IMR-90 (cell line): ENCODE measurements around the gene TMED8. TPM values are rescaled to one million over a fixed set of nuclear protein-coding genes. Genes with fewer than 3 reads are reported as not detected.

Experiments used
- ATAC-seq: fragments of 200-7000 bp; cut with Tn5 transposase; 2 replicates; pipeline ENCODE4 v1.9.1; 2020; ENCODE audit warnings: low read depth, mild to moderate bottlenecking, moderate library complexity
- BruUV-seq: library from RNA; stranded (reverse); fragments of 400-500 nt; replicated peaks from 2 replicates; lab custom pipeline; 2021; lab: Mats Ljungman, UMichigan
- CTCF ChIA-PET: fragments of 300-600 bp; formaldehyde crosslinking; extraction: SDS; loops from one replicate; lab custom pipeline; 2021; ENCODE audit warnings: antibody characterized with exemption; lab: Yijun Ruan, JAX
- POLR2A ChIA-PET: fragments of 300-600 bp; sonication (Branson Sonifier 250); formaldehyde crosslinking; loops from one replicate; lab custom pipeline; 2022; ENCODE audit warnings: antibody characterized with exemption; ENCODE audit not compliant: unreplicated experiment; lab: Charles Lee
- DNase-seq: peaks from one replicate; pipeline ENCODE4 v3.0.0; 2013
- H2AFZ ChIP-seq: replicated peaks from 2 replicates; pipeline ENCODE3; 2013; ENCODE audit warnings: low read length, mild to moderate bottlenecking; ENCODE audit not compliant: poor library complexity
- H2AK5ac ChIP-seq: 2 replicates; pipeline ENCODE4 v1.6.1; 2013; ENCODE audit warnings: low read depth, low read length, inconsistent platforms
- H2AK9ac ChIP-seq: replicated peaks from 2 replicates; pipeline ENCODE3; 2013; ENCODE audit warnings: mild to moderate bottlenecking, low read depth, low read length, moderate library complexity; ENCODE audit not compliant: poor library complexity
- H2BK120ac ChIP-seq: 2 replicates; pipeline ENCODE4 v1.6.1; 2013; ENCODE audit warnings: low read depth, low read length, inconsistent platforms
- H2BK15ac ChIP-seq: 3 replicates; pipeline ENCODE4 v1.6.1; 2013; ENCODE audit warnings: low read depth, low read length, inconsistent platforms
- H2BK20ac ChIP-seq: 2 replicates; pipeline ENCODE4 v1.6.1; 2013; ENCODE audit warnings: low read depth, mild to moderate bottlenecking, inconsistent platforms, low read length, moderate library complexity
- H2BK5ac ChIP-seq: 2 replicates; pipeline ENCODE4 v1.6.1; 2013; ENCODE audit warnings: mild to moderate bottlenecking, low read depth, low read length, inconsistent platforms; ENCODE audit not compliant: poor library complexity, severe bottlenecking
- H3K14ac ChIP-seq: replicated peaks from 2 replicates; pipeline ENCODE4 v1.6.1; 2013; ENCODE audit warnings: low read depth, low read length, inconsistent platforms
- H3K18ac ChIP-seq: 2 replicates; pipeline ENCODE4 v1.6.1; 2013; ENCODE audit warnings: low read depth, low read length, control low read depth
- H3K23ac ChIP-seq: 2 replicates; pipeline ENCODE4 v1.6.1; 2013; ENCODE audit warnings: low read depth, low read length, inconsistent platforms
- H3K27ac ChIP-seq: 2 replicates; pipeline ENCODE4 v1.5.1; 2013; ENCODE audit warnings: mild to moderate bottlenecking, control low read depth, low read length; ENCODE audit not compliant: insufficient read depth
- H3K27me3 ChIP-seq: 2 replicates; pipeline ENCODE4 v1.6.1; 2013; ENCODE audit warnings: low read length; ENCODE audit not compliant: control insufficient read depth, insufficient read depth
- H3K36me3 ChIP-seq: 2 replicates; pipeline ENCODE4 v1.6.1; 2013; ENCODE audit warnings: low read length, mixed read lengths; ENCODE audit not compliant: control insufficient read depth, insufficient read depth
- H3K4ac ChIP-seq: 2 replicates; pipeline ENCODE4 v1.6.1; 2013; ENCODE audit warnings: low read depth, low read length, inconsistent platforms
- H3K4me1 ChIP-seq: 2 replicates; pipeline ENCODE4 v1.6.1; 2013; ENCODE audit warnings: low read length, mixed read lengths; ENCODE audit not compliant: control insufficient read depth, insufficient read depth
- H3K4me2 ChIP-seq: 2 replicates; pipeline ENCODE4 v1.6.1; 2013; ENCODE audit warnings: low read depth, mild to moderate bottlenecking, control low read depth, low read length, moderate library complexity
- H3K4me3 ChIP-seq: 2 replicates; pipeline ENCODE4 v1.5.1; 2013; ENCODE audit warnings: low read depth, mild to moderate bottlenecking, control low read depth, low read length, moderate library complexity; ENCODE audit not compliant: insufficient read depth
- H3K56ac ChIP-seq: 2 replicates; pipeline ENCODE4 v1.6.1; 2013; ENCODE audit warnings: low read length, inconsistent platforms; ENCODE audit not compliant: insufficient read depth; ENCODE audit errors: extremely low read depth
- H3K79me1 ChIP-seq, 2 experiments: 2 replicates each; pipeline ENCODE4 v1.6.1; 2013; ENCODE audit warnings: low read length in 2 of 2, inconsistent platforms in 1 of 2, low read depth in 1 of 2
- H3K9ac ChIP-seq: 2 replicates; pipeline ENCODE4 v1.6.1; 2013; ENCODE audit warnings: low read depth, low read length, control low read depth
- H3K9me1 ChIP-seq: 2 replicates; pipeline ENCODE4 v1.6.1; 2013; ENCODE audit warnings: low read length, inconsistent platforms; ENCODE audit not compliant: insufficient read depth
- H3K9me3 ChIP-seq: 2 replicates; pipeline ENCODE4 v1.6.1; 2013; ENCODE audit warnings: low read length; ENCODE audit not compliant: control insufficient read depth, insufficient read depth
- H4K20me1 ChIP-seq: 2 replicates; pipeline ENCODE4 v1.6.1; 2013; ENCODE audit warnings: low read length, inconsistent platforms; ENCODE audit not compliant: insufficient read depth
- H4K5ac ChIP-seq: 2 replicates; pipeline ENCODE4 v1.6.1; 2013; ENCODE audit warnings: mild to moderate bottlenecking, low read depth, low read length, control low read depth
- H4K8ac ChIP-seq, 2 experiments: 2 replicates each; pipeline ENCODE4 v1.6.1; 2013; ENCODE audit warnings: low read depth in 2 of 2, low read length in 2 of 2, control low read depth in 1 of 2, inconsistent platforms in 1 of 2
- H4K91ac ChIP-seq: 2 replicates; pipeline ENCODE4 v1.6.1; 2013; ENCODE audit warnings: low read depth, low read length, inconsistent platforms; ENCODE audit not compliant: insufficient read depth
- BHLHE40 ChIP-seq: fragments of 150-350 bp; IDR thresholded peaks from 2 replicates; pipeline ENCODE4 v1.6.1; 2016; ENCODE audit warnings: mild to moderate bottlenecking, low read depth, low read length
- CEBPB ChIP-seq: IDR thresholded peaks from 2 replicates; pipeline ENCODE4 v1.6.1; 2012; ENCODE audit warnings: low read depth, low read length, improper control_type of control experiment
- CHD1 ChIP-seq: IDR thresholded peaks from 2 replicates; pipeline ENCODE4 v1.6.1; 2012; ENCODE audit warnings: low read depth, low read length, improper control_type of control experiment
- FOS ChIP-seq: fragments of 150-350 bp; IDR thresholded peaks from 2 replicates; pipeline ENCODE4 v1.6.1; 2016; ENCODE audit warnings: low read depth, low read length
- MAFK ChIP-seq: IDR thresholded peaks from 2 replicates; pipeline ENCODE4 v1.6.1; 2012; ENCODE audit warnings: low read depth, low read length, improper control_type of control experiment
- MAZ ChIP-seq: IDR thresholded peaks from 2 replicates; pipeline ENCODE4 v1.6.1; 2012; ENCODE audit warnings: low read depth, mild to moderate bottlenecking, low read length, improper control_type of control experiment, moderate library complexity, borderline replicate concordance
- MXI1 ChIP-seq: IDR thresholded peaks from 2 replicates; pipeline ENCODE4 v1.6.1; 2012; ENCODE audit warnings: low read depth, mild to moderate bottlenecking, low read length, moderate library complexity, borderline replicate concordance
- NFE2L2 ChIP-seq: fragments of 150-350 bp; IDR thresholded peaks from 2 replicates; pipeline ENCODE4 v1.6.1; 2016; ENCODE audit warnings: low read depth, mild to moderate bottlenecking, low read length
- POLR2A ChIP-seq: IDR thresholded peaks from 2 replicates; pipeline ENCODE4 v1.6.1; 2012; ENCODE audit warnings: mild to moderate bottlenecking, low read depth, low read length
- RAD21 ChIP-seq: IDR thresholded peaks from 2 replicates; pipeline ENCODE4 v1.6.1; 2012; ENCODE audit warnings: low read length, improper control_type of control experiment
- RCOR1 ChIP-seq: IDR thresholded peaks from 2 replicates; pipeline ENCODE4 v1.6.1; 2012; ENCODE audit warnings: mild to moderate bottlenecking, low read length, improper control_type of control experiment; ENCODE audit not compliant: insufficient replicate concordance
- RFX5 ChIP-seq: IDR thresholded peaks from 2 replicates; pipeline ENCODE4 v1.8.0; 2012; ENCODE audit warnings: low read depth, mild to moderate bottlenecking, low read length, moderate library complexity
- SMC3 ChIP-seq: fragments of 150-350 bp; IDR thresholded peaks from 2 replicates; pipeline ENCODE4 v1.6.1; 2016; ENCODE audit warnings: low read depth, mild to moderate bottlenecking, antibody characterized with exemption, low read length, moderate library complexity
- WGBS, 2 experiments: methylation state at CpG; one replicate each; pipeline versions ENCODE4 v1.1.5 to v1.1.7; 2013; ENCODE audit warnings: missing lambda C conversion rate in 2 of 2; ENCODE audit not compliant: insufficient read length in 1 of 2; ENCODE audit errors: extremely low coverage in 2 of 2; 5-methylcytosine and 5-hydroxymethylcytosine counted together
- dilution Hi-C: fragments of 300-500 bp; cut with HindIII; formaldehyde crosslinking; loops from one replicate; pipeline ENCODE4 v1.14.3; 2018; ENCODE audit warnings: low sequenced_read_pairs; ENCODE audit not compliant: unreplicated experiment
- in situ Hi-C: fragments of 300-500 bp; cut with MboI; formaldehyde crosslinking; loops from 3 replicates; pipeline ENCODE4 v1.14.3; 2019; ENCODE audit warnings: low sequenced_read_pairs, inconsistent platforms, mixed read lengths
- intact Hi-C: fragments of 100-400 bp; cut with micrococcal nuclease; formaldehyde crosslinking; loops from 2 replicates; pipeline ENCODE4 v1.10.0; 2022
- polyA plus RNA-seq, 3 experiments: library from polyadenylated mRNA; depleted of rRNA; stranded (reverse); fragments of >200 nt; gene quantifications; 2 replicates each; pipeline ENCODE4 v1.2.3, GENCODE V29; 2012; ENCODE audit warnings: low replicate concordance in 1 of 3
- total RNA-seq: library from RNA; depleted of rRNA; stranded (reverse); fragments of >200 nt; gene quantifications from 2 replicates; pipeline ENCODE4 v1.2.3, GENCODE V29; 2012
- TF ChIP-seq, protein P1 (sequence below): fragments of 150-350 bp; IDR thresholded peaks from 2 replicates; pipeline ENCODE4 v1.6.1; 2016; ENCODE audit warnings: low read depth, mild to moderate bottlenecking, low read length, moderate library complexity, borderline replicate concordance
- TF ChIP-seq, protein P2 (sequence below): fragments of 150-350 bp; IDR thresholded peaks from 2 replicates; pipeline ENCODE4 v1.6.1; 2017; ENCODE audit warnings: mild to moderate bottlenecking, antibody characterized with exemption, low read length, low read depth
- TF ChIP-seq, protein P3 (sequence below): conservative IDR thresholded peaks from 2 replicates; pipeline ENCODE4 v1.5.1; 2012; ENCODE audit warnings: mild to moderate bottlenecking, low read depth, low read length, improper control_type of control experiment

Gene TMED8
- total and polyA plus RNA-seq, 2 of the 4 experiments (the other 2 are of a cell fraction) = 2.2 to 5.0 TPM

DNA sequence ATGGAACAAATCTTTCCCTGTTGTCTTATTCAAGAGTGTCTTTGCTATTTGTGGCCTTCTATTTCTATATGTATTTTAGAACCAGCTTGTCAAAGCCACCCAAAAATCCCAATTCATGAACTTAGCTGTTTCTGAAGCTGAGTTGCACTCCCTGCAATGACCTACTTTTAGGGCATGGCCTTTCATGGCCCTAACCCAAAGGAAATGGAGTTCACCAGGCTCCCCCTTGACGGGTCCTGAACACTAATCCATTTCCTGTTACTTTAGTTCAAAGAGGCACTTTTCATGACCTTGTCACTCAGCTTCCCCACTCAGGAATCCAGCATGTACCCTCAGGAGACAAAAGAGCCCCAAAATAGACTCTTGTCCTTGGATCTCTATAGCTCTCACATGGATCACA is 7.6 kb downstream of the TMED8 start:
- no peak overlapping the region for H2BK20ac ChIP-seq
- BruUV-seq = no TSS peak
- no peak overlapping the region for H2AFZ ChIP-seq
- no peak for TF ChIP-seq RAD21
- TF ChIP-seq CHD1 = no peak
- TF ChIP-seq POLR2A = no peak
- TF ChIP-seq CEBPB = no peak
- TF ChIP-seq NFE2L2 = no peak
- TF ChIP-seq, protein P1, sequence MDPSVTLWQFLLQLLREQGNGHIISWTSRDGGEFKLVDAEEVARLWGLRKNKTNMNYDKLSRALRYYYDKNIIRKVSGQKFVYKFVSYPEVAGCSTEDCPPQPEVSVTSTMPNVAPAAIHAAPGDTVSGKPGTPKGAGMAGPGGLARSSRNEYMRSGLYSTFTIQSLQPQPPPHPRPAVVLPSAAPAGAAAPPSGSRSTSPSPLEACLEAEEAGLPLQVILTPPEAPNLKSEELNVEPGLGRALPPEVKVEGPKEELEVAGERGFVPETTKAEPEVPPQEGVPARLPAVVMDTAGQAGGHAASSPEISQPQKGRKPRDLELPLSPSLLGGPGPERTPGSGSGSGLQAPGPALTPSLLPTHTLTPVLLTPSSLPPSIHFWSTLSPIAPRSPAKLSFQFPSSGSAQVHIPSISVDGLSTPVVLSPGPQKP = no peak
- no peak for TF ChIP-seq SMC3
- TF ChIP-seq, protein P2, sequence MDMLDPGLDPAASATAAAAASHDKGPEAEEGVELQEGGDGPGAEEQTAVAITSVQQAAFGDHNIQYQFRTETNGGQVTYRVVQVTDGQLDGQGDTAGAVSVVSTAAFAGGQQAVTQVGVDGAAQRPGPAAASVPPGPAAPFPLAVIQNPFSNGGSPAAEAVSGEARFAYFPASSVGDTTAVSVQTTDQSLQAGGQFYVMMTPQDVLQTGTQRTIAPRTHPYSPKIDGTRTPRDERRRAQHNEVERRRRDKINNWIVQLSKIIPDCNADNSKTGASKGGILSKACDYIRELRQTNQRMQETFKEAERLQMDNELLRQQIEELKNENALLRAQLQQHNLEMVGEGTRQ = no peak
- no peak for TF ChIP-seq RCOR1
- no peak for TF ChIP-seq MAZ
- TF ChIP-seq RFX5 = no peak
- TF ChIP-seq, protein P3, sequence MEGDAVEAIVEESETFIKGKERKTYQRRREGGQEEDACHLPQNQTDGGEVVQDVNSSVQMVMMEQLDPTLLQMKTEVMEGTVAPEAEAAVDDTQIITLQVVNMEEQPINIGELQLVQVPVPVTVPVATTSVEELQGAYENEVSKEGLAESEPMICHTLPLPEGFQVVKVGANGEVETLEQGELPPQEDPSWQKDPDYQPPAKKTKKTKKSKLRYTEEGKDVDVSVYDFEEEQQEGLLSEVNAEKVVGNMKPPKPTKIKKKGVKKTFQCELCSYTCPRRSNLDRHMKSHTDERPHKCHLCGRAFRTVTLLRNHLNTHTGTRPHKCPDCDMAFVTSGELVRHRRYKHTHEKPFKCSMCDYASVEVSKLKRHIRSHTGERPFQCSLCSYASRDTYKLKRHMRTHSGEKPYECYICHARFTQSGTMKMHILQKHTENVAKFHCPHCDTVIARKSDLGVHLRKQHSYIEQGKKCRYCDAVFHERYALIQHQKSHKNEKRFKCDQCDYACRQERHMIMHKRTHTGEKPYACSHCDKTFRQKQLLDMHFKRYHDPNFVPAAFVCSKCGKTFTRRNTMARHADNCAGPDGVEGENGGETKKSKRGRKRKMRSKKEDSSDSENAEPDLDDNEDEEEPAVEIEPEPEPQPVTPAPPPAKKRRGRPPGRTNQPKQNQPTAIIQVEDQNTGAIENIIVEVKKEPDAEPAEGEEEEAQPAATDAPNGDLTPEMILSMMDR = no peak
- TF ChIP-seq FOS = no peak
- no peak for TF ChIP-seq MXI1
- no peak for TF ChIP-seq MAFK
- TF ChIP-seq BHLHE40 = no peak
- H3K4me3 ChIP-seq = no peak overlapping the region
- H3K9ac ChIP-seq = no peak overlapping the region
- H2BK120ac ChIP-seq = no peak overlapping the region
- intact Hi-C loops (no loop called here), in situ Hi-C loops (no loop called here), dilution Hi-C loops (no loop called here)
- no peak overlapping the region for H4K5ac ChIP-seq
- peaks cover 6% of the 10 kb centered on the region; the same call in 1 of the 2 replicates for H4K20me1 ChIP-seq
- H3K79me1 ChIP-seq = peaks cover 3 to 5% of the 10 kb centered on the region in 2 experiments; a peak in 1 of 4 replicates
- no peak overlapping the region for H4K8ac ChIP-seq
- POLR2A ChIA-PET = no interaction called here
- H3K4me1 ChIP-seq = no peaks in the 10 kb centered on the region
- no peak overlapping the region for H3K27ac ChIP-seq
- H4K91ac ChIP-seq = no peak overlapping the region
- H3K36me3 ChIP-seq = no peaks in the 10 kb centered on the region
- DNase-seq (no peak), ATAC-seq (no peak)
- peaks cover 5% of the 10 kb centered on the region for H3K27me3 ChIP-seq
- no peak overlapping the region for H3K4ac ChIP-seq
- H3K23ac ChIP-seq = no peak overlapping the region
- CTCF ChIA-PET = no interaction called here
- H3K4me2 ChIP-seq = no peak overlapping the region
- H3K18ac ChIP-seq = no peak overlapping the region
- no peak overlapping the region for H2BK5ac ChIP-seq
- H3K9me1 ChIP-seq = peaks cover 2% of the 10 kb centered on the region; the same call in 1 of the 2 replicates
- no peak overlapping the region for H2AK5ac ChIP-seq
- no peak overlapping the region for H3K56ac ChIP-seq
- no peak overlapping the region for H2BK15ac ChIP-seq
- no peaks in the 10 kb centered on the region for H3K9me3 ChIP-seq
- whole genome bisulfite sequencing, 2 experiments = 88% methylated on average over 1 of the region's 1 CpG; no CpG with 5 or more reads in 1 of the 2 experiments
- no peak overlapping the region for H2AK9ac ChIP-seq
- no peak overlapping the region for H3K14ac ChIP-seq
